Measurements from ENCODE around the gene FAM72D.
"Not testable (repeated sequence)": the region's sequence is repeated elsewhere in the genome, so short reads cannot be mapped to it uniquely, and the experiment has no call there.

Gene FAM72D

GRCh38 chr1:145095284-145096057 is at the start of gene FAM72D, which contains the start of gene SRGAP2B:
Gene FAM72D (plus strand): TSS chr1:145095974. CDS start chr1:145096848, 874 bp downstream.
Gene SRGAP2B (minus strand): TSS chr1:145095328. CDS start chr1:145092901, 2,427 bp downstream.
- not testable (repeated sequence) for DNase-seq (ENCODE audit: low spot score)

- not testable (repeated sequence) for DNase-seq (ENCODE audit: low spot score)
Measured at GRCh38 chr1:145047553-145047952, 48.2 kb upstream of the FAM72D start.

GRCh38 chr1:145048181-145048856 is 47.5 kb upstream of the FAM72D start:
- DNase-seq (ENCODE audit: low spot score), result not testable (repeated sequence)

GRCh38 chr1:145052019-145052776 is 43.6 kb upstream of the FAM72D start:
- DNase-seq (ENCODE audit: low spot score), result not testable (repeated sequence)

GRCh38 chr1:145053428-145053827 is 42.3 kb upstream of the FAM72D start:
- not testable (repeated sequence) for DNase-seq (ENCODE audit: low spot score)

- not testable (repeated sequence) for DNase-seq (ENCODE audit: low spot score)
Measured at GRCh38 chr1:145055217-145055760, 40.5 kb upstream of the FAM72D start.

- not testable (repeated sequence) for DNase-seq (ENCODE audit: low spot score)
Measured at GRCh38 chr1:145058184-145058583, 37.6 kb upstream of the FAM72D start.

GRCh38 chr1:145063285-145063684 is 32.5 kb upstream of the FAM72D start:
- DNase-seq (ENCODE audit: low spot score), result not testable (repeated sequence)

GRCh38 chr1:145063941-145064648 is 31.7 kb upstream of the FAM72D start:
- DNase-seq (ENCODE audit: low spot score), result not testable (repeated sequence)

- DNase-seq (ENCODE audit: low spot score), result not testable (repeated sequence)
Measured at GRCh38 chr1:145065194-145065826, 30.5 kb upstream of the FAM72D start.

GRCh38 chr1:145066486-145066885 is 29.3 kb upstream of the FAM72D start:
- DNase-seq (ENCODE audit: low spot score), result not testable (repeated sequence)

GRCh38 chr1:145071569-145071968 is 24.2 kb upstream of the FAM72D start:
- not testable (repeated sequence) for DNase-seq (ENCODE audit: low spot score)

GRCh38 chr1:145074021-145074559 is 21.7 kb upstream of the FAM72D start:
- DNase-seq (ENCODE audit: low spot score), result not testable (repeated sequence)

GRCh38 chr1:145076877-145077276 is 18.9 kb upstream of the FAM72D start:
- not testable (repeated sequence) for DNase-seq (ENCODE audit: low spot score)

- not testable (repeated sequence) for DNase-seq (ENCODE audit: low spot score)
Measured at GRCh38 chr1:145077872-145078786, 17.6 kb upstream of the FAM72D start.

GRCh38 chr1:145078787-145079370 is 16.9 kb upstream of the FAM72D start:
- DNase-seq (ENCODE audit: low spot score), result not testable (repeated sequence)

GRCh38 chr1:145079737-145080136 is 16.0 kb upstream of the FAM72D start:
- not testable (repeated sequence) for DNase-seq (ENCODE audit: low spot score)

GRCh38 chr1:145080193-145080592 is 15.6 kb upstream of the FAM72D start:
- DNase-seq (ENCODE audit: low spot score), result not testable (repeated sequence)

Measured in LoVo (cell line).